Kidney capillary endothelial cell (primary cell): ENCODE results near the gene PTPRM.
"Not testable (repeated sequence)": the region's sequence is repeated elsewhere in the genome, so short reads cannot be mapped to it uniquely, and the experiment has no call there.

Source experiments
- DNase-seq: peaks from one replicate; pipeline ENCODE4 v3.0.0-alpha.2; 2018; ENCODE audit warnings: low spot score

Gene PTPRM

DNA sequence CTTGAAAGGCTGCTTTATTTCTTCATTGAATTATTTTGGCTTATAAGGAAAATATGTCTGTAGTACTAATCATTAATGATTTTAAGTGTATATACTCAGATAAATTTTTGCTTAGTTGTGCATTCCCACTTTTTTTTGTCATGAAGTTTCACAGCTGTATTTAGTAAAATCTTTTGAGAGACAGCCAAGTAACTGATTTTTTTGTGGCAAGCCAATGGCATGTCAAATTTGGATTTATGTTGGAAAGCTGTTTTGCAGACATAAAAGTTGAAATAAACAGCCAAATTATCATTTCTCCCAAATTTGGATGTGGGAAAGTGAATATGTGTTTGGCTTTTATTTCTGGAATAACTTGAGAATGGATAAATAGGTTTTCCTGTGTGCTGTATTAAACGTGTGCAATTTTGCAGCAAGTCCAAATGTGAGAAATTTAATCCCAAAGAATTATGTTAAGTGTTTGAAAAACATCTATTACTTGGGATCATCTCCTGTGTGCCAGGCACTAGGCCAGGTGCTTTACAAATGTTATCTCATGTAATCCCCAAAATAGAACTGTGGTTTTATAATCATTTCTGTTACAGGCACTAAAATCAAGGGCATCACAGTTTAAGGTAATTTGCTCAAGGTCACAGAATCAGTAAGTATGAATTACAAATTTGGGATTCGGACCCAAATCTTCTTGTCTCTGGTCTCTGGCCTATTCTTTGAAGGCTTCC, 160.4 kb downstream of the PTPRM start:
- DNase-seq: no peak

- DNase-seq: no peak
Observed at GRCh38 chr18:7728297-7728696, 161.2 kb downstream of the PTPRM start.

GRCh38 chr18:7729868-7730267, 162.8 kb downstream of the PTPRM start:
- no peak for DNase-seq

- DNase-seq: no peak
Observed at GRCh38 chr18:7730682-7731081, 163.6 kb downstream of the PTPRM start.

- DNase-seq: no peak
Observed at GRCh38 chr18:7733642-7734041, 166.5 kb downstream of the PTPRM start.

DNA sequence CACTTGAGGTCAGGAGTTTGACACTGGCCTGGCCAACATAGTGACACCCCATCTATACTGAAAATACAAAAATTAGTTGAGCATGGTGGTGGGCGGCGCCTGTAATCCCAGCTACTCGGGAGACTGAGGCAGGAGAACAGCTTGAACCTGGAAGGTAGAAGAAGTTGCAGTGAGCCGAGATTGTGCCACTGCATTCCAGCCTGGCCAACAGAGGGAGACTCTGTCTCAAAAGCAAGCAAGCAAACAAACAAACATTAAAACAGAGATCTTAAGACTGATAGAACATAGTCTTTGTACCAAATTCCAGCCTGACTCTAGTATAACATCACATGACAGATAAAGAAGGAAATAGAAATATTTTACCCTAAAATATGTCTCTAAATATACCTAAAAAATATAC, 168.1 kb downstream of the PTPRM start:
- DNase-seq: no peak

DNA sequence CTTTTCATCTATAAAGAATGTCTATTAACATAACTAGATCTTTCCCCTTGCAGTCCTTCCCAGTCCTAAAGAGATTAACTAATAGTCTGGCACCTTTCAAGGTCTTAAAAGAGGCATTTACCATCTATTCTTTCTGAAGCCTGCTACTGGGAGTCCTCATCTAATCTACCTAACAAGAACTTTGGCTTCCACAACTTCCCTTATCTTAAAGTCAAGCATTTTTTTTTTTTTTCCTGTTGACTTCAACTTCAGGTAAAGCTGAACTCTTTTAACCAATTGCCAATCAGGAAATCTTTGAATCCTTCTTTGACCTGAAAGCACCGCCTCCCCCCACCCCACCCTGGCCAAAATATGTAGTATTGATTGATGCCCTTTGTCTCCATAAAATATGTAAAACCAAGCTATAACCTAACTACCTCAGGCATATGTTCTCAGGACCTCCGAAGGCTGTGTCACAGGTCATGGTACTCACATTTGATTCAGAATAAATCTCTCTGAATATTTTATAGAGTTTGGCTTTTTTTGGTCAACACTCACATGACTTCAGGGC, 168.6 kb downstream of the PTPRM start:
- no peak for DNase-seq

DNA sequence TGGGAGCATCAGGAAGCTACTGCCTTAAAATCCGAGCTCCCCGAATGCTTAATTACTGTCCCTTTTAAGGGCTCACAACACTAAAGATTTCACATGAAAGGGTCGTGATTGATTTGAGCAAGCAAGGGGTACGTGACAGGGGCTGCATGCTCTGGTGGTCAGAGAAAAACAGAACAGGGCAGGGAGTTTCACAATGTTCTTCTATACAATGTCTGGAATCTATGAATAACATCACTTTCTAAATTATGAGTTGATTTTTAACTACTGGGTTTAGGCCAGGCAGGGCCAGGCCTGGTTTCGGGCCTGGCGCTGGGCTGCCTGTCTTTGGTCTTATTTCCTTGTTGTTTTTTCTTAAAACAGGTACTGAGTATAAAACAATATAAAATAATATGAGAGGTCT, 169.4 kb downstream of the PTPRM start:
- DNase-seq: not testable (repeated sequence)

GRCh38 chr18:7737550-7737949, 170.4 kb downstream of the PTPRM start:
- no peak for DNase-seq

DNA sequence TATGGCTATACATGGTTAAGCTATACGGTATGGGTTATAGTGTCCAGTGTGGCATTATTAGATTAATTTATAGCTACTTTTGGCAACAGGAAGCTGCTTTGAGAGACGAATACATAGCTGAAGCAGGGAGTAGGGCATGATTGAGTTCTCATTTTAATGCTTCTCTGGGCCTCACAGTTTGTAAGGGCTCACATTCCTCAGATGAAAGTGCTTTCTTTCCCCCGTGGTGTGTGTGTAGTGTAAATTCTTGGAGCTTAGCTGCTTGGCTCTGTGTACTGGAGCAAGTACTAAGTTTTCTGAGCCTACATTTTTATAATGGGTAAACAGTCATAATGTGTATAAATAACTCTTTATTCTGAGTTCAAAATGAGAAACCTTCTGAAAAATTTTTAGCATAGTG, 173.7 kb downstream of the PTPRM start:
- no peak for DNase-seq

GRCh38 chr18:7741640-7742039, 174.5 kb downstream of the PTPRM start:
- no peak for DNase-seq

DNA sequence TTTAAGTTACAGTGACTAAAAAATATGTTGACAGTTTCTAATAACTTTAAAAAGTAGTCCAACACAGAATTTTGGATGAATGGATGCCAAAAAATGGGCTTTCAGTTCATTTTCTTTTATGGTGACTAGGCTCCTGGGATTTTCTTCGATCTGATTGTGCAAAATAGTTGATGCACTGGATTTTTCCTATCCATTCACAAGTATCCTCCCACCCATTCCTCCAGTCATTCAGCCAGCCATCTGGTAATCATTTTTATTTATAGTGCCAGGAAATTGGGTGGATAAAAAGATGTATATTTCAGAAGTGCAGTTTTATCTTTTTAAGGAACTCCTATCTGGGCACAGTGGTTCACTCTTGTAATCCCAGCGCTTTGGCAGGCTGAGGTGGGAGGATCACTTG, 175.1 kb downstream of the PTPRM start:
- DNase-seq: no peak

- no peak for DNase-seq
Observed at GRCh38 chr18:7743256-7743655, 176.1 kb downstream of the PTPRM start.

DNA sequence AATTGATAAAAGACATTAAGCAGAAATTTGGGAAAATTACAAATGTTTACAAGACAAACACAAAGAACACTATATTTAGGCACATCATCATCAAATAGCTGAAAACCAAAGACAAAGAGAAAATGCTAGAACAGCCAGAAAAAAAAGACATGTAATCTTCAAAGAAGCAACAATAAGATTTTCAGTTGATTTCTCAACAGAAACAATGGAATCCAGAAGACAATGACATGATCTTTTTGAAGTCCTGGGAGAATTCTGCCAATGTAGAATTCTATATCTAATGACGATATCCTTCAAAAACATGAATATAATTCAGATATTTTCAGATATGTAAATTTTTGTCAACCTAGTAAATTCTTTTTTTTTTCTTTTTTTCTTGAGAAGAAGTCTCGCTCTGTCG, 179.0 kb downstream of the PTPRM start:
- DNase-seq: no peak

DNA sequence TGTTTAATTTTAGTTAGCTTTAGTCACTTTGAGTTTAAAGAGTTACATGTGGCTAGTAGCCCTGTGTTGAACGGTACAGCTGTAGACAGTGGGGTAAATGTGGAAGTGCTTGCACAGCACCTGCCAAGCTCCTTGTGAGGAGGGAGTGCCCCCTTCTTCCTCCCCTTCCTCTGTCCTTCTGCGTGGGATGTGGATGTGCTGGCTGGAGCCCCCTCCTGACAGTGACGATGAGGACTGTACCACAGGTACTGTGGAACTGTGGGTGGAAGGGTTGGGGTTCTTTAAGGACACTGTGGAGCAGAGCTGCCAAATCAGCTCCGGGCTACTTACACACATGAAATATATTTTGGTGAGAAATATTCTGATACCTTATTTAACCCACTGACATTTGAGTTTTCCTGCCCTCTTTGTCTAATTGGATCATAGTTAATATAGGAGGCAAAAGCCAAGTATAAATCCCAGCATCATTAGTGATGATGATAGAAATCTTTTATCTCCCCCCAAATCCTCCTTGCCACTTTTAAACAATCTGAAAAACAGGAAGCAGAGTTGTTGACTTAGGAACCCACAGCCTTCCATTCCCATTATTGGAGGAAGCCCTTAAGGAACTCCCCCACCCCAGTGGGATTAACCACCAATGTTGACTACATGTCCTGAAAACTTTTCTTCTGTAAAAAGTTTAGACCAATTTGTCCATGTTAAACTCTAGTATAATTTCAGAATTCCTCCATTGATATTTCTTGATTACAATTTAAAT, 181.3 kb downstream of the PTPRM start:
- no peak for DNase-seq

DNA sequence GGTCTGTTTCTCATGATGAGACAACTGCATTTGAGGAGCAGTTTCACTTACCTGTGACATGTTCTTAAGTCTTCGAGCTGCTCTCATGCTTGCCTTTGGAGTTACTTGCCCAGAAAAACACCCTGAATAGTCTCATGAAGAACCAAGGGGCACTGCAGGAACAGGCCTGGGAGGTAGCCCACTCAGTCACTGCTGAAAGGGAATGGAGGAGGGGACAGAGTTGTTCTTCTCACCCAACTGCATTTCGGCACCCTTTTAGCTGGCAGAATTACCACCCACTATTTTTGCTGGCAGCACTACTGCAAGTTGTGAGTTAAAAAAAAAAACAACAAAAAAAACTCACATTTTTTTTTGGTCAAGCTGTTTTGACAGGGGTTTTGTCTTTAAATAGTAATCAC, 181.9 kb downstream of the PTPRM start:
- DNase-seq: no peak

DNA sequence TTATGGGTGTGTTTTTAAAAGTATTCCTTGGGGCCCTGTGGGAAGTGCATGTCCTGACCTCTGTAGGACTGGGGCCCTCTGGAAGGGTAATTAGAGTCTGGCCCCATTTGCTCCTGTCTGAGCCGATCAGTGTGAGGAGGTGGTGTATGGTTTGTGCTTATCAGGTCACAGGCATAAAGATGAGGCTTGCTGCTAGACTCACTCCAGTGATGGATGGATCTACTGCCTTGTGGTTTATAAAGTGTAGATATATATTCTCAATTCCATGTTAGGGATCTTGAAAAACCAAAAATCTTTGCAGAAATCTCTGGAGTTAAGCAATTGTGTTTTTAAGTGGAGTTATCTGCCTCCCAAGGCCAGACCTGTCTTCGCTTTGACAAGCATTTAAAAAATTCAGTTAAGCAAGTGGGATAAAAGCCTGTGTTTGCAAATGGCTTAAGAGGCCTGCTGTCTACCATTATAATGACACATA, 182.4 kb downstream of the PTPRM start:
- DNase-seq: no peak

- DNase-seq: no peak
Observed at GRCh38 chr18:7750095-7750663, 183.1 kb downstream of the PTPRM start.

- no peak for DNase-seq
Observed at GRCh38 chr18:7750966-7751365, 183.8 kb downstream of the PTPRM start.

- DNase-seq: no peak
Observed at GRCh38 chr18:7754258-7754657, 187.1 kb downstream of the PTPRM start.

- DNase-seq: no peak
Observed at GRCh38 chr18:7754725-7755181, 187.6 kb downstream of the PTPRM start.

DNA sequence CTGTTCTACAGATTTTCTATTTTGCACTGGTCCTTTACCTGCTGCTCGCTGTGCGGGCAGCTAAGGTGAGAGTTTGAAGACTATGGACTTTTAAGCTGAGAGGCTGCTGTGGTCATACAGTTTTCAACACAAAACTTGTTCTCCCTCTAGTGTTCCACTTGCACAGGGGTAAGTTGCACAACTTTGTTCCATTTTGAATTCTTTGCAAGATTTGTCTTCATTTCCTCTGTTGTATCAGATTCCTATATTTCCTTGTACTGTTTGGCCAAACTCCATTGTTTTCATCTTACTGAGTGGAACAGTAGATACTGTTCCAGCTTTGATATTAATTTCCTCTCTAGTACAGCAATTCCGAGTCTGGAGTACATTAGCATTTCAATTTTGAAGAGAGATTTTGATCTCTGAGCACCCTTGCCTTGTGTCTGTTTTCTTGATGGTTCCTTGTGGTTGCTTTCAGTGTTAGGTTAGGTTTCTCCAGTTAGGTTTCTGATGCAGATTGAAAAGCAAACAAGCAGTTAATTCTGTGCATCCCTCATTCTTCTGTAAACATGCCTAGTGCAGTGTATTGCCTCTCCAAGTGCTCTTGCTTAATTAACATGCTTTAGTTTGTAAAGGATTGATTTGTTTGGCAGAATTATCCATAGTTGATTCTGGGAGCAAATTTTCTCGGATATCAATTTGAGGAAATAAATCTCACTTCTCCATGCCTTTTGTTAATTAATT, 188.8 kb downstream of the PTPRM start:
- DNase-seq: no peak
